Endodermal cell (in vitro differentiated cells): ENCODE measurements around the gene KIF9. TPM values are rescaled to one million over a fixed set of nuclear protein-coding genes. Genes with fewer than 3 reads are reported as not detected.

Source experiments
- DNase-seq: peaks from one replicate; pipeline ENCODE4 v3.0.0-alpha.2; 2017
- H3K27ac ChIP-seq: 2 replicates; pipeline ENCODE4 v1.5.1; 2013; ENCODE audit warnings: mild to moderate bottlenecking, low read depth, low read length, moderate library complexity
- H3K27me3 ChIP-seq: 2 replicates; pipeline ENCODE4 v1.6.1; 2013; ENCODE audit warnings: mild to moderate bottlenecking, low read length, moderate library complexity; ENCODE audit not compliant: insufficient read depth, control insufficient read depth, poor library complexity, severe bottlenecking
- H3K36me3 ChIP-seq: 2 replicates; pipeline ENCODE4 v1.7.0; 2013; ENCODE audit warnings: mild to moderate bottlenecking, low read length, moderate library complexity; ENCODE audit not compliant: control insufficient read depth, insufficient read depth
- H3K4me1 ChIP-seq: one replicate; pipeline ENCODE4 v1.7.0; 2013; ENCODE audit warnings: low read length; ENCODE audit not compliant: control insufficient read depth, insufficient read depth
- H3K4me3 ChIP-seq: 2 replicates; pipeline ENCODE4 v1.5.1; 2013; ENCODE audit warnings: mild to moderate bottlenecking, low read length, moderate library complexity
- H3K9ac ChIP-seq: 2 replicates; pipeline ENCODE4 v1.6.1; 2013; ENCODE audit warnings: mild to moderate bottlenecking, low read length, moderate library complexity; ENCODE audit not compliant: poor library complexity, severe bottlenecking; ENCODE audit errors: extremely low read depth
- H3K9me3 ChIP-seq: 2 replicates; pipeline ENCODE4 v1.6.1; 2013; ENCODE audit warnings: mild to moderate bottlenecking, low read length, moderate library complexity; ENCODE audit not compliant: control insufficient read depth
- H3K27ac Mint-ChIP-seq: 2 replicates; pipeline ENCODE4 v1.8.0; 2020; ENCODE audit warnings: mixed read lengths
- H3K27me3 Mint-ChIP-seq: 2 replicates; pipeline ENCODE4 v1.8.0; 2021; ENCODE audit warnings: mild to moderate bottlenecking, mixed read lengths; ENCODE audit not compliant: insufficient read depth
- H3K36me3 Mint-ChIP-seq: 2 replicates; pipeline ENCODE4 v1.8.0; 2020; ENCODE audit warnings: low read depth, mixed read lengths
- H3K4me1 Mint-ChIP-seq: 2 replicates; pipeline ENCODE4 v1.8.0; 2020; ENCODE audit warnings: mixed read lengths
- H3K4me3 Mint-ChIP-seq: 2 replicates; pipeline ENCODE4 v1.8.0; 2020; ENCODE audit warnings: mild to moderate bottlenecking, moderate library complexity, mixed read lengths
- H3K9me3 Mint-ChIP-seq: 2 replicates; pipeline ENCODE4 v1.8.0; 2020; ENCODE audit warnings: mild to moderate bottlenecking, mixed read lengths
- whole genome bisulfite sequencing, 2 experiments: methylation state at CpG; one replicate each; pipeline versions ENCODE4 v1.1.5 to v1.1.7; 2013; ENCODE audit warnings: missing lambda C conversion rate in 2 of 2, mixed read lengths in 1 of 2; ENCODE audit not compliant: insufficient coverage in 1 of 2, insufficient read length in 1 of 2; 5-methylcytosine and 5-hydroxymethylcytosine counted together
- total RNA-seq, 2 donors: library from RNA; stranded (reverse); fragmentation: NEBNext Ultra II Directional in 1 of 2; extraction: Animal tissue kit (Norgen Biotek cat#: 25700) in 1 of 2; gene quantifications; 2 replicates in 1 of 2; 3 replicates in 1 of 2; pipeline ENCODE4 v1.2.1, GENCODE V29; 2021
- TF ChIP-seq, protein P1 (sequence below): fragments of 200-600 bp; sonication (generic); conservative IDR thresholded peaks from 2 replicates; pipeline ENCODE4 v1.5.0; 2021; ENCODE audit warnings: antibody characterized with exemption, mild to moderate bottlenecking

Gene KIF9
- total RNA-seq, 2 donors from 2014 or later = 9.9 TPM

DNA sequence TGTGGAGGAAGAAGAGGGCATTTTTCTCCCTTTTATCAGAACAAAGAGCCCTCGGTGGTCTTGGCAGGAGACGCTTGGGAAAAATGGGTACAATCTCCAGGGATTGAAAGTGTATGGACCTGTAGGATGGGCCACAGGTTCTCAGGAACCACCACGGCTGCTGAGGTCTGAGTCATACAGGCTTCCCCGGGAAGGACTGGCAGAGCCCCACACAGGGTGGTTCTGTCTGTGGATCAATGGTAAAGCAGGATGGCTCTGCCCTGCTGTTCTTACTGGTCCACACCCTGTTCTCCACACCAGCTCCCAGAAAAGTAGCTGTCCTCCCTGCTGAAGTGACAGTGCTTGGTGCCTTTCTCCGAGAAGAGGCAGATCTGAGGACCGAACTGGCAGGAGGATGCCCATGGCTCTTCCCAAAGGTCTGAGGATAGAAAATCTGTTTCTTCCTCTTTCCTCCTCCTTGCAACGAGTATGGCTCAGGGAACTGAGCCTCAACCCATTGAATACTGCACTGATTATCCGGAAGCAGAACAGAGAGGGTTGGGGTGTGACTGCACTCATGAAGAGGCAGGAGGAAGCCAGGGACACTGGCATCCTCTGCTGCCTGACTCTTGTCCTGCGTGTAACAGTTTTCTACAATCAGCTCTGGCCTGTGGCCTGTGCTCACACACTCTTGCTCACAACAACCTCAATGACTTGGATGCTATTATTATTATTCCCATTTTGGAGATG, 39.0 kb downstream of the KIF9 start:
- no peaks in the 10 kb centered on the region for H3K9me3 Mint-ChIP-seq
- Histone ChIP-seq H3K9ac (no peak overlapping the region), H3K27ac (no peak overlapping the region), H3K4me1 (no peaks in the 10 kb centered on the region), H3K9me3 (no peaks in the 10 kb centered on the region), H3K36me3 (no peaks in the 10 kb centered on the region), H3K27me3 (no peaks in the 10 kb centered on the region), H3K4me3 (no peak overlapping the region)
- H3K36me3 Mint-ChIP-seq = no peaks in the 10 kb centered on the region
- no peak overlapping the region for H3K4me3 Mint-ChIP-seq
- 90 to 95% methylated on average over 6 to 9 of the region's 9 CpGs for WGBS, 2 experiments
- H3K27me3 Mint-ChIP-seq = no peaks in the 10 kb centered on the region
- H3K4me1 Mint-ChIP-seq = no peaks in the 10 kb centered on the region
- TF ChIP-seq, protein P1, sequence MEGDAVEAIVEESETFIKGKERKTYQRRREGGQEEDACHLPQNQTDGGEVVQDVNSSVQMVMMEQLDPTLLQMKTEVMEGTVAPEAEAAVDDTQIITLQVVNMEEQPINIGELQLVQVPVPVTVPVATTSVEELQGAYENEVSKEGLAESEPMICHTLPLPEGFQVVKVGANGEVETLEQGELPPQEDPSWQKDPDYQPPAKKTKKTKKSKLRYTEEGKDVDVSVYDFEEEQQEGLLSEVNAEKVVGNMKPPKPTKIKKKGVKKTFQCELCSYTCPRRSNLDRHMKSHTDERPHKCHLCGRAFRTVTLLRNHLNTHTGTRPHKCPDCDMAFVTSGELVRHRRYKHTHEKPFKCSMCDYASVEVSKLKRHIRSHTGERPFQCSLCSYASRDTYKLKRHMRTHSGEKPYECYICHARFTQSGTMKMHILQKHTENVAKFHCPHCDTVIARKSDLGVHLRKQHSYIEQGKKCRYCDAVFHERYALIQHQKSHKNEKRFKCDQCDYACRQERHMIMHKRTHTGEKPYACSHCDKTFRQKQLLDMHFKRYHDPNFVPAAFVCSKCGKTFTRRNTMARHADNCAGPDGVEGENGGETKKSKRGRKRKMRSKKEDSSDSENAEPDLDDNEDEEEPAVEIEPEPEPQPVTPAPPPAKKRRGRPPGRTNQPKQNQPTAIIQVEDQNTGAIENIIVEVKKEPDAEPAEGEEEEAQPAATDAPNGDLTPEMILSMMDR = no peak
- no peak for DNase-seq
- H3K27ac Mint-ChIP-seq = no peak overlapping the region

DNA sequence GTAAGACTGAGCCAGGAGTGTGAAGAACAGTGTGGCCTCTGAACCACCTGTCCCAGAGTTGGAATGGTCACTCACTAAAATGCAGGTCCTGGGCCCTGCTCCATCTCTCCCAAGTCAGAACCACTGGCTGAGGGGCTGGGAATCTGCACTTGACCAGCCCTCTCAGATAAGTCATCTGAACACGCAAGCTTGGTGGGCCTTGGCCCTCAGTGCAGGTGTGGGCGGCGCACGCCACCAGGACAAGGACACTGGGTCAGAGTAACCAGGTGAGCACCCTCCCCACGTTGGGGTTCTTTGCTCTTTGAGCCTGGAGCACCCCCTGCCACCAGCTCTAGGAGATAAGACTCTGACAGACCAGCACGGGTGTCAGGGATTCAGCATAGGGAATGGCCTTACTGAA, 42.7 kb downstream of the KIF9 start:
- no peaks in the 10 kb centered on the region for H3K36me3 Mint-ChIP-seq
- no peaks in the 10 kb centered on the region for H3K27me3 ChIP-seq
- no peak overlapping the region for H3K27ac ChIP-seq
- H3K4me3 ChIP-seq = no peak overlapping the region
- H3K4me1 ChIP-seq = no peaks in the 10 kb centered on the region
- TF ChIP-seq, protein P1 = no peak
- H3K27me3 Mint-ChIP-seq = no peaks in the 10 kb centered on the region
- H3K9me3 ChIP-seq = no peaks in the 10 kb centered on the region
- H3K4me1 Mint-ChIP-seq = no peaks in the 10 kb centered on the region
- DNase-seq = no peak
- H3K36me3 ChIP-seq = no peaks in the 10 kb centered on the region
- no peak overlapping the region for H3K27ac Mint-ChIP-seq
- WGBS, 2 experiments = 92 to 96% methylated on average over 6 of the region's 6 CpGs
- no peak overlapping the region for H3K9ac ChIP-seq
- H3K9me3 Mint-ChIP-seq = no peaks in the 10 kb centered on the region
- H3K4me3 Mint-ChIP-seq = no peak overlapping the region

DNA sequence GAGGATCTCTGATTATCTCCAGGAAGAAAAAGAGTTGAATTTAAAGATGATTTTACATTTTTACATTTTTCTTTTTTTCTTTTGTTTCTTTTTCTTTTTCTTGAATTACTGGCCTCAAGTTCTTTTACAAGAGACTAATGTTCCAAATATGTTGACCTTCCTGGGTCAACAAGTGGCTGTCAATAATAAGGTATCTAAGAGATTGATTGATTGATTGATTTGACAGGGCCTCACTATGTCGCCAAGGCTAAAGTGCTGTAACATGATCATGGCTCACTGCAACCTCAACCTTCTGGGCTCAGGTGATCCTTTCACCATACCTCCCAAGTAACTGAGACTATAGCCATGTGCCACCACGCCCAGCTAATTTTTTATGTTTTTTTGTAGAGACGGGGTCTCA, 44.6 kb downstream of the KIF9 start:
- Mint-ChIP-seq H3K9me3 (no peaks in the 10 kb centered on the region), H3K27ac (no peak overlapping the region), H3K27me3 (no peaks in the 10 kb centered on the region), H3K36me3 (no peaks in the 10 kb centered on the region), H3K4me3 (no peak overlapping the region), H3K4me1 (no peaks in the 10 kb centered on the region)
- Histone ChIP-seq H3K36me3 (no peaks in the 10 kb centered on the region), H3K4me1 (no peaks in the 10 kb centered on the region), H3K27ac (no peak overlapping the region), H3K9ac (no peak overlapping the region), H3K9me3 (no peaks in the 10 kb centered on the region), H3K4me3 (no peak overlapping the region), H3K27me3 (no peaks in the 10 kb centered on the region)
- TF ChIP-seq, protein P1 = no peak
- 92 to 100% methylated on average over 2 to 3 of the region's 3 CpGs for WGBS, 2 experiments
- no peak for DNase-seq
